Measurements from ENCODE around the gene MYL10. TPM values are rescaled to one million over a fixed set of nuclear protein-coding genes. Genes with fewer than 3 reads are reported as not detected.
A peak's percentile ranks its signal among the peaks of the same experiment; 100 is the strongest.

MYL10 gene
- total and polyA plus RNA-seq, 2 of the 8 experiments (the other 6 are each of a cell fraction or from before 2014, with no cell fraction given), result 0.18 TPM; not detected in 1

GRCh38 chr7:101624246-101625001 lies 4.7 kb downstream of the MYL10 start:
- CTCF ChIA-PET (ENCODE audit: partially characterized antibody), result interaction anchor here (0.5 to 3.7 kb wide), 17 partner anchors 10 to 625 kb away, joined by 3 to 21 read pairs (median 4); no protein-coding TSS in a partner anchor
- 75% methylated on average over 23 of the region's 23 CpGs; no CpG with 5 or more reads in 1 of the 2 experiments for WGBS, 2 experiments (ENCODE audit: extremely low coverage in 1 of 2, insufficient coverage in 1 of 2, insufficient read length in 1 of 2, insufficient replicate concordance in 2 of 2, low coverage in 1 of 2, low lambda C conversion rate in 2 of 2, missing lambda C conversion rate in 1 of 2)
- no peak overlapping the region for H3K9ac ChIP-seq (replicated peaks in 1 of 4; ENCODE audit: extremely low read depth in 1 of 4, low read depth in 3 of 4, low read length in 3 of 4)
- TF ChIP-seq CBX8 (IDR thresholded peaks at IDR 0.05; ENCODE audit: borderline replicate concordance, low read depth, low read length) (no peak), EGR1 (IDR thresholded peaks at IDR 0.05; ENCODE audit: borderline replicate concordance, low read depth, low read length) (0 out of 2 replicates have a peak, but pooled peaks have one; percentile 4), TEAD4 (IDR thresholded peaks at IDR 0.05; ENCODE audit: low read depth, low read length) (peak; percentile 99), KDM4A (IDR thresholded peaks at IDR 0.05; ENCODE audit: low read depth, low read length, severe bottlenecking) (no peak), YY1 (IDR thresholded peaks at IDR 0.05; ENCODE audit: low read depth, low read length) (peak; percentile 56; the same call in 1 of the 2 replicates), RNF2 (IDR thresholded peaks at IDR 0.05; ENCODE audit: borderline replicate concordance, low read depth, low read length, missing control alignments, poor library complexity, severe bottlenecking) (no peak), BRCA1 (IDR thresholded peaks at IDR 0.05; ENCODE audit: low read depth, low read length) (no peak), HDAC2 (IDR thresholded peaks at IDR 0.05; ENCODE audit: borderline replicate concordance in 1 of 2, low read depth in 2 of 2, low read length in 2 of 2) (0 out of 4 replicates have a peak, but pooled peaks of 1 of the 2 experiments have one; percentile 24)

More at GRCh38 chr7:101624246-101625001, 4.7 kb downstream of the MYL10 start:
- Histone ChIP-seq H3K4me1 (replicated peaks in 1 of 4; ENCODE audit: control insufficient read depth in 3 of 4, insufficient read depth in 4 of 4, low read length in 3 of 4) (peaks cover 0 to 26% (median 17%) of the 10 kb centered on the region in 4 experiments; a peak in 6 of 7 replicates), H2BK20ac (ENCODE audit: low read length) (peak overlapping the region; percentile 97; the same call in 1 of the 2 replicates), H2AFZ (ENCODE audit: low read length) (0 out of 2 replicates have a peak overlapping the region, but pooled peaks have one; percentile 25), H3K56ac (replicated peaks; ENCODE audit: insufficient read length, low read depth, low read length) (no peak overlapping the region), H3K23me2 (ENCODE audit: low read depth, low read length) (no peaks in the 10 kb centered on the region), H3K18ac (ENCODE audit: extremely low read depth, low read length) (peak overlapping the region; percentile 90), H3K9me3 (ENCODE audit: insufficient read depth in 2 of 2, low read depth in 1 of 2, low read length in 1 of 2) (no peaks in the 10 kb centered on the region), H4K20me1 (replicated peaks in 1 of 2; ENCODE audit: control insufficient read depth in 1 of 2, insufficient read depth in 2 of 2, low read length in 2 of 2) (no peaks in the 10 kb centered on the region), H3K79me1 (ENCODE audit: low read depth, low read length) (no peaks in the 10 kb centered on the region), H2BK5ac (ENCODE audit: low read depth, low read length) (peak overlapping the region; percentile 25; the same call in 1 of the 2 replicates), H2BK120ac (replicated peaks; ENCODE audit: low read depth, low read length) (peak overlapping the region; percentile 13), H3K27ac (ENCODE audit: low read depth, low read length) (no peak overlapping the region), H3K4me3 (ENCODE audit: extremely low read depth in 1 of 4, insufficient read depth in 2 of 4, low read depth in 3 of 4, low read length in 4 of 4) (no peak overlapping the region), H4K5ac (ENCODE audit: insufficient read length, low read depth, low read length) (no peak overlapping the region), H3K4me2 (ENCODE audit: insufficient read depth in 1 of 2, low read depth in 2 of 2, low read length in 2 of 2) (peak overlapping the region; percentile 6 to 59), H2BK15ac (ENCODE audit: low read length) (peak overlapping the region; percentile 81; the same call in 1 of the 2 replicates), H3K27me3 (replicated peaks in 1 of 4; ENCODE audit: control insufficient read depth in 3 of 4, extremely low read depth in 1 of 4, insufficient read depth in 3 of 4, low read length in 3 of 4) (no peaks in the 10 kb centered on the region), H3K36me3 (ENCODE audit: control insufficient read depth in 2 of 4, insufficient read depth in 4 of 4, low read length in 3 of 4) (no peaks in the 10 kb centered on the region), H3K4ac (replicated peaks; ENCODE audit: insufficient read length, low read depth, low read length) (peak overlapping the region; percentile 98), H2BK12ac (ENCODE audit: low read depth, low read length) (peak overlapping the region; percentile 23; the same call in 1 of the 2 replicates), H4K91ac (replicated peaks; ENCODE audit: insufficient read length, low read length) (peak overlapping the region; percentile 77), H2AK5ac (ENCODE audit: low read depth, low read length) (peak overlapping the region; percentile 80; the same call in 1 of the 2 replicates), H4K8ac (ENCODE audit: extremely low read depth, insufficient read depth, low read length) (peak overlapping the region; percentile 41; the same call in 1 of the 2 replicates), H3K79me2 (ENCODE audit: control insufficient read depth in 1 of 2, insufficient read depth in 2 of 2, low read length in 2 of 2) (no peaks in the 10 kb centered on the region), H3K14ac (ENCODE audit: insufficient read length) (no peak overlapping the region), H3K23ac (ENCODE audit: insufficient read length) (no peak overlapping the region)
- DNase-seq (ENCODE audit: low read depth in 1 of 2, low spot score in 2 of 2), result no peak
- peak; percentile 71 for FAIRE-seq
- POLR2A ChIA-PET (ENCODE audit: partially characterized antibody), result interaction anchor here (0.6 to 2.0 kb wide), 9 partner anchors 10 to 455 kb away, joined by 3 to 7 read pairs (median 3); no protein-coding TSS in a partner anchor
